Stimulated activated CD4-positive, alpha-beta T cell treated with anti-CD3 and anti-CD28 coated beads, Interleukin-2, amount 100 ng/mL, for 4 hours (primary cell): ENCODE results near the gene PTPA.

Experiments
- DNase-seq: peaks from one replicate; pipeline ENCODE4 v3.0.0-alpha.2; 2020; ENCODE audit warnings: low read depth

PTPA gene

GRCh38 chr9:129081388-129081904, 29.8 kb upstream of the PTPA start:
- no peak for DNase-seq

- DNase-seq = no peak
Measured at GRCh38 chr9:129084087-129084486, 27.1 kb upstream of the PTPA start.

- no peak for DNase-seq
Measured at GRCh38 chr9:129089246-129089645, 22.0 kb upstream of the PTPA start.

- DNase-seq = no peak
Measured at GRCh38 chr9:129093602-129094386, 17.4 kb upstream of the PTPA start.

- DNase-seq = no peak
Measured at GRCh38 chr9:129094387-129095169, 16.6 kb upstream of the PTPA start.

- DNase-seq = no peak
Measured at GRCh38 chr9:129095170-129095667, 16.0 kb upstream of the PTPA start.

GRCh38 chr9:129095908-129096307, 15.3 kb upstream of the PTPA start:
- DNase-seq = no peak

- DNase-seq = no peak
Measured at GRCh38 chr9:129097671-129098306, 13.4 kb upstream of the PTPA start.

- DNase-seq = no peak
Measured at GRCh38 chr9:129098328-129098727, 12.9 kb upstream of the PTPA start.

- no peak for DNase-seq
Measured at GRCh38 chr9:129100383-129101169, 10.6 kb upstream of the PTPA start.

GRCh38 chr9:129101279-129101678, 9.9 kb upstream of the PTPA start:
- DNase-seq = no peak

GRCh38 chr9:129102095-129102525, 9.1 kb upstream of the PTPA start:
- DNase-seq = no peak

GRCh38 chr9:129102791-129103594, 8.2 kb upstream of the PTPA start:
- no peak for DNase-seq

GRCh38 chr9:129103595-129103965, 7.6 kb upstream of the PTPA start:
- DNase-seq = no peak

- no peak for DNase-seq
Measured at GRCh38 chr9:129104051-129104450, 7.2 kb upstream of the PTPA start.

GRCh38 chr9:129105857-129106694, 5.1 kb upstream of the PTPA start:
- DNase-seq = no peak

- no peak for DNase-seq
Measured at GRCh38 chr9:129107651-129108050, 3.6 kb upstream of the PTPA start.

GRCh38 chr9:129108083-129108804, 3.0 kb upstream of the PTPA start:
- no peak for DNase-seq
